Ovary (tissue), 3 donors: ENCODE results near the gene ANKRD35.

Source experiments
- CTCF ChIP-seq, 3 donors: fragments of 450-650 bp in 2 of 3; fragments of 200-600 bp in 1 of 3; IDR thresholded peaks; one replicate each; pipeline versions ENCODE4 v1.5.1 to v1.8.0; 2016 to 2022; ENCODE audit warnings: antibody characterized with exemption in 3 of 3, mild to moderate bottlenecking in 1 of 3
- EP300 ChIP-seq: sonication (generic); formaldehyde crosslinking; IDR thresholded peaks from one replicate; pipeline ENCODE4 v1.6.1; 2017; ENCODE audit warnings: antibody characterized with exemption
- POLR2A ChIP-seq: fragments of 450-650 bp; IDR thresholded peaks from one replicate; pipeline ENCODE4 v1.6.1; 2017; ENCODE audit warnings: antibody characterized with exemption, mild to moderate bottlenecking, moderate library complexity
- donor health status: DM: no; HTN: no; CAD: no.

- TF ChIP-seq CTCF (IDR thresholded peaks at IDR 0.05) (no peak), POLR2A (no peak), EP300 (no peak)
Observed at GRCh38 chr1:145845144-145845513, 40.5 kb downstream of the ANKRD35 start.
